ENCODE data around the gene PRKCD. TPM values are rescaled to one million over a fixed set of nuclear protein-coding genes. Genes with fewer than 3 reads are reported as not detected.
A peak's percentile ranks its signal among the peaks of the same experiment; 100 is the strongest.

The PRKCD gene
- total RNA-seq, 1 experiment from 2014 or later = 25.2 TPM

- H3K9me3 Mint-ChIP-seq (ENCODE audit: low read depth, unreplicated experiment) = no peaks in the 10 kb centered on the region
- no peak overlapping the region for H3K27ac Mint-ChIP-seq (ENCODE audit: unreplicated experiment)
- H3K4me3 Mint-ChIP-seq (ENCODE audit: low read depth, unreplicated experiment) = no peak overlapping the region
- no TSS peak for BruUV-seq (replicated peaks)
- CTCF ChIA-PET = interaction anchor here (0.6 to 2.5 kb wide), 5 partner anchors 34 to 81 kb away, joined by 3 to 16 read pairs (median 5); partner anchors contain the start of gene PRKCD
- peaks cover 7% of the 10 kb centered on the region for H3K4me1 Mint-ChIP-seq (ENCODE audit: low read depth, unreplicated experiment)
- peaks cover 15% of the 10 kb centered on the region for H3K36me3 Mint-ChIP-seq (ENCODE audit: insufficient read depth, unreplicated experiment)
- TF ChIP-seq, protein P1, sequence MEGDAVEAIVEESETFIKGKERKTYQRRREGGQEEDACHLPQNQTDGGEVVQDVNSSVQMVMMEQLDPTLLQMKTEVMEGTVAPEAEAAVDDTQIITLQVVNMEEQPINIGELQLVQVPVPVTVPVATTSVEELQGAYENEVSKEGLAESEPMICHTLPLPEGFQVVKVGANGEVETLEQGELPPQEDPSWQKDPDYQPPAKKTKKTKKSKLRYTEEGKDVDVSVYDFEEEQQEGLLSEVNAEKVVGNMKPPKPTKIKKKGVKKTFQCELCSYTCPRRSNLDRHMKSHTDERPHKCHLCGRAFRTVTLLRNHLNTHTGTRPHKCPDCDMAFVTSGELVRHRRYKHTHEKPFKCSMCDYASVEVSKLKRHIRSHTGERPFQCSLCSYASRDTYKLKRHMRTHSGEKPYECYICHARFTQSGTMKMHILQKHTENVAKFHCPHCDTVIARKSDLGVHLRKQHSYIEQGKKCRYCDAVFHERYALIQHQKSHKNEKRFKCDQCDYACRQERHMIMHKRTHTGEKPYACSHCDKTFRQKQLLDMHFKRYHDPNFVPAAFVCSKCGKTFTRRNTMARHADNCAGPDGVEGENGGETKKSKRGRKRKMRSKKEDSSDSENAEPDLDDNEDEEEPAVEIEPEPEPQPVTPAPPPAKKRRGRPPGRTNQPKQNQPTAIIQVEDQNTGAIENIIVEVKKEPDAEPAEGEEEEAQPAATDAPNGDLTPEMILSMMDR (IDR thresholded peaks at IDR 0.05; ENCODE audit: unreplicated experiment) = no peak
- DNase-seq = no peak
- intact Hi-C loops (cut with micrococcal nuclease; ENCODE audit: unreplicated experiment) = no loop called here
- H3K27me3 Mint-ChIP-seq (ENCODE audit: unreplicated experiment) = no peaks in the 10 kb centered on the region
Measured at GRCh38 chr3:53195066-53195450, 34.0 kb downstream of the PRKCD start.

GRCh38 chr3:53195602-53196574 is 34.9 kb downstream of the PRKCD start:
- CTCF ChIA-PET = interaction anchor here (0.6 to 2.5 kb wide), 7 partner anchors 13 to 82 kb away, joined by 3 to 16 read pairs (median 5); partner anchors contain the start of gene PRKCD
- Mint-ChIP-seq H3K9me3 (ENCODE audit: low read depth, unreplicated experiment) (no peaks in the 10 kb centered on the region), H3K27ac (ENCODE audit: unreplicated experiment) (no peak overlapping the region), H3K27me3 (ENCODE audit: unreplicated experiment) (no peaks in the 10 kb centered on the region), H3K4me3 (ENCODE audit: low read depth, unreplicated experiment) (no peak overlapping the region), H3K4me1 (ENCODE audit: low read depth, unreplicated experiment) (peaks cover 7% of the 10 kb centered on the region), H3K36me3 (ENCODE audit: insufficient read depth, unreplicated experiment) (peaks cover 18% of the 10 kb centered on the region)
- BruUV-seq (replicated peaks) = no TSS peak
- intact Hi-C loops (cut with micrococcal nuclease; ENCODE audit: unreplicated experiment) = loop anchor here (1.0 kb wide), 2 partner anchors 62 to 82 kb away; no protein-coding TSS in a partner anchor
- TF ChIP-seq, protein P1 (IDR thresholded peaks at IDR 0.05; ENCODE audit: unreplicated experiment) = peak; percentile 95
- DNase-seq = peak; percentile 55

DNA sequence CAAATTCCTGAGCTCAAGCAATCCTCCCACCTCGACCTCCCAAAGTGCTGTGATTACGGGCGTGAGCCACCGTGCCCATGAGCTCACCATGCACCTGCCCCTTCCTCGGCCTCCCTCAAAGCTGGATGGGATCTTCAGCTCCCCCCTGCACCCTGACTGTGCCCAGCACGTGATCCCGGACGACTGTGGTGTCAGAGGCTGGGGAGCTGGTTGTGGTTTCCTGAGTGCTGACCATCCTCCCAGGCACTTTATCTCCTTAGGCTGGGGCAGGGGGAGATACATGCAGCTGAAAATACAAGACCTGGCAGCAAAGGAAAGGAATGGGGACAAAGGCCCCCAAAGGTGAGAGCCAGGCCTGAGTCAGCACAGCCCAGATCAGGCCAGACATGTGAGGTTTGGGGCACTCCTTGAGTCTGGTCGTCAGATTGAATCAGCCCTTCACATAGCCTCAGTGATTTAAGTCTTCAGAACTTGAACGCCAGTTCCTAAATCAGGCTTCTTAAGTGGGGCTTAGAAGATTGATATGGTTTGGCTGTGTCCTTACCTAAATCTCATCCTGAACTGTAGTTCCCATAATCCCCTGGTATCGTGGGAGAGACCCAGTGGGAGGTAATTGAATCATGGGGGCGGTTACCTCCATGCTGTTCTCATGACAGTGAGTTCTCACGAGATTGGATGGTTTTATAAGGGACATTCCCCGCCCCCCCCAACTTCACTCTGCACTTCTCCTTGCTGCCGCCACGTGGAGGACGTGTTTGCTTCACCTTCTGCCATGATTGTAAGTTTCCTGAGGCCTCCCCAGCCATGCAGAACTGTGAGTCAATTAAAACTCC is 35.8 kb downstream of the PRKCD start:
- no TSS peak for BruUV-seq (replicated peaks)
- no peak for DNase-seq
- Mint-ChIP-seq H3K4me1 (ENCODE audit: low read depth, unreplicated experiment) (peaks cover 7% of the 10 kb centered on the region), H3K9me3 (ENCODE audit: low read depth, unreplicated experiment) (no peaks in the 10 kb centered on the region), H3K27me3 (ENCODE audit: unreplicated experiment) (no peaks in the 10 kb centered on the region), H3K36me3 (ENCODE audit: insufficient read depth, unreplicated experiment) (peaks cover 16% of the 10 kb centered on the region), H3K27ac (ENCODE audit: unreplicated experiment) (no peak overlapping the region), H3K4me3 (ENCODE audit: low read depth, unreplicated experiment) (no peak overlapping the region)
- intact Hi-C loops (cut with micrococcal nuclease; ENCODE audit: unreplicated experiment) = loop anchor here (1.0 kb wide), 2 partner anchors 62 to 82 kb away; no protein-coding TSS in a partner anchor
- TF ChIP-seq, protein P1 (IDR thresholded peaks at IDR 0.05; ENCODE audit: unreplicated experiment) = no peak
- CTCF ChIA-PET = interaction anchor here (0.6 to 2.5 kb wide), 5 partner anchors 14 to 82 kb away, joined by 3 to 16 read pairs (median 5); no protein-coding TSS in a partner anchor

DNA sequence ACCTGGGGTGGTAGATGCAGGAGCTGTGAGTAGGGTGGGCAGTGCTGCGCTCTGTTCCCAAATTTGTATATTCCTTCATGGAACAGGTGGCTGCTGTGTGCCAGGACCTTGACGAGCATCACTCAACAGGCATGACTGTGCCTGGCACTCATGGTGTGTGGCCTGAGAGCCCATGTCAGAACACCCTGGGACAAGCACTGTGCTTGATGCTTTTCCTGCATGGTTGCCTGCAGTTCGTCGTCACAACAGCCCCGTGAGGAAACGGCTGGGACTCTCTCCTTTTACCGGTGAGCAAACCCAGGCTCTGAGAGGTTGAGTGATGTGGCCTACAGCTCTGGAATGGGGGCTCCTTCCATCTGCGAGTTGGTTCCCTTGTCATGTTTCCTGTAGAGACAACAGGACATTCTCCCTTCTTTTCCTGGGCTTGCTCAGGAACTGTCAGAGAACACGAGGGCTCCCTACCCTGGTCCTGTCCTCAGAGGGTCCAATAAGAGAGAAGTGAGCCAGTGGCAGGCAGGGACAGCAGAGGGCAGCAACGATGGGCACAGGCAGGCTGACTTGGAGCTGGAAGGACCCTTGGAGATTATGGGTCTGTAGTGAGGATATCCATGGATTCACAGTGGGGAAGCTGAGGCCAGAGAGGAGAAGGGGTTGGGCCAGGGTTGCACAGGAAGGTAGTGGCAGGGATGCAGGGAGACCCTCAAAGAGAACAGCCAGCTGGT is 37.4 kb downstream of the PRKCD start:
- peak overlapping the region; percentile 22 for H3K27ac Mint-ChIP-seq (ENCODE audit: unreplicated experiment)
- CTCF ChIA-PET = no interaction called here
- intact Hi-C loops (cut with micrococcal nuclease; ENCODE audit: unreplicated experiment) = no loop called here
- H3K27me3 Mint-ChIP-seq (ENCODE audit: unreplicated experiment) = no peaks in the 10 kb centered on the region
- TF ChIP-seq, protein P1 (IDR thresholded peaks at IDR 0.05; ENCODE audit: unreplicated experiment) = no peak
- H3K36me3 Mint-ChIP-seq (ENCODE audit: insufficient read depth, unreplicated experiment) = peaks cover 16% of the 10 kb centered on the region
- H3K9me3 Mint-ChIP-seq (ENCODE audit: low read depth, unreplicated experiment) = no peaks in the 10 kb centered on the region
- DNase-seq = no peak
- H3K4me3 Mint-ChIP-seq (ENCODE audit: low read depth, unreplicated experiment) = no peak overlapping the region
- H3K4me1 Mint-ChIP-seq (ENCODE audit: low read depth, unreplicated experiment) = peaks cover 7% of the 10 kb centered on the region
- BruUV-seq (replicated peaks) = no TSS peak
